VCaP (cell line): ENCODE measurements around the gene SCP2.

Experiments
- H3K27ac ChIP-seq: fragments of 450-650 bp; 2 replicates; pipeline ENCODE4 v1.5.1; 2017
- CTCF ChIP-seq: fragments of 450-650 bp; conservative IDR thresholded peaks from 2 replicates; pipeline ENCODE4 v1.5.1; 2017; ENCODE audit warnings: mild to moderate bottlenecking, moderate library complexity

SCP2 gene

GRCh38 chr1:53078333-53079101 lies 151.4 kb downstream of the SCP2 start:
- no peak for TF ChIP-seq CTCF

GRCh38 chr1:53079251-53079650 lies 152.2 kb downstream of the SCP2 start:
- H3K27ac ChIP-seq, result no peak overlapping the region
- no peak for TF ChIP-seq CTCF

More at GRCh38 chr1:53078333-53079101, 151.4 kb downstream of the SCP2 start:
- H3K27ac ChIP-seq, result no peak overlapping the region

GRCh38 chr1:53080041-53080440 lies 153.0 kb downstream of the SCP2 start:
- no peak overlapping the region for H3K27ac ChIP-seq
- no peak for TF ChIP-seq CTCF

- no peak overlapping the region for H3K27ac ChIP-seq
- no peak for TF ChIP-seq CTCF
These were observed 153.7 kb downstream of the SCP2 start for GRCh38 chr1:53080769-53081168.

- no peak overlapping the region for H3K27ac ChIP-seq
- no peak for TF ChIP-seq CTCF
These were observed 154.4 kb downstream of the SCP2 start for GRCh38 chr1:53081384-53082066.

GRCh38 chr1:53082826-53083455 lies 155.9 kb downstream of the SCP2 start:
- no peak for TF ChIP-seq CTCF
- H3K27ac ChIP-seq, result no peak overlapping the region
